ENCODE data around the gene CPO. TPM values are rescaled to one million over a fixed set of nuclear protein-coding genes. Genes with fewer than 3 reads are reported as not detected.
"Not testable (repeated sequence)": the region's sequence is repeated elsewhere in the genome, so short reads cannot be mapped to it uniquely, and the experiment has no call there.

The CPO gene
- polyA plus RNA-seq, 1 donor (not counting 4 experiments of a cell fraction or from before 2014, with no cell fraction given): 0.25 TPM

GRCh38 chr2:206942592-206943478, 3.5 kb downstream of the CPO start:
- H3K9ac ChIP-seq (ENCODE audit: control insufficient read depth, extremely low read depth, insufficient read depth, low read length): no peak overlapping the region
- H3K9me3 ChIP-seq (ENCODE audit: control insufficient read depth, low read depth, low read length): no peaks in the 10 kb centered on the region
- dilution Hi-C loops (cut with MboI; ENCODE audit: extremely low pct_ligation_motif_present, low sequenced_read_pairs): no loop called here
- DNase-seq (ENCODE audit: low read depth, low spot score) (no peak), FAIRE-seq (no peak)
- H3K27me3 ChIP-seq (ENCODE audit: control insufficient read depth, extremely low read depth, insufficient read depth, low read length): no peaks in the 10 kb centered on the region
- H3K9me1 ChIP-seq (ENCODE audit: control insufficient read depth, extremely low read depth, insufficient read depth, low read length): no peaks in the 10 kb centered on the region
- H3K36me3 ChIP-seq (ENCODE audit: control insufficient read depth in 2 of 2, extremely low read depth in 1 of 2, insufficient read depth in 2 of 2, low read length in 2 of 2): no peaks in the 10 kb centered on the region
- H3K4me3 ChIP-seq (ENCODE audit: control insufficient read depth in 2 of 3, extremely low read depth in 1 of 3, insufficient read depth in 2 of 3, low read depth in 1 of 3, low read length in 3 of 3): no peak overlapping the region
- no peaks in the 10 kb centered on the region for H4K20me1 ChIP-seq (ENCODE audit: control insufficient read depth, extremely low read depth, insufficient read depth, low read length)
- TF ChIP-seq CTCF (optimal IDR thresholded peaks at IDR 0.05 in 1 of 3, IDR thresholded peaks at IDR 0.05 in 1 of 3, conservative IDR thresholded peaks at IDR 0.05 in 1 of 3; ENCODE audit: extremely low read depth in 1 of 3, insufficient read depth in 2 of 3, low read length in 3 of 3) (no peak), EZH2 (IDR thresholded peaks at IDR 0.05; ENCODE audit: low read length) (no peak)
- no peak overlapping the region for H3K27ac ChIP-seq (ENCODE audit: control insufficient read depth, insufficient read depth, low read length)
- no peaks in the 10 kb centered on the region for H3K4me1 ChIP-seq (ENCODE audit: control insufficient read depth, extremely low read depth, insufficient read depth, low read length)
- H2AFZ ChIP-seq (ENCODE audit: control insufficient read depth, low read length): no peak overlapping the region
- H3K79me2 ChIP-seq (ENCODE audit: control insufficient read depth, insufficient read depth, low read length): no peaks in the 10 kb centered on the region
- H3K4me2 ChIP-seq (ENCODE audit: control insufficient read depth, extremely low read depth, insufficient read depth, low read depth, low read length): no peak overlapping the region

- H4K20me1 ChIP-seq (ENCODE audit: control insufficient read depth, extremely low read depth, insufficient read depth, low read length); H3K9me1 ChIP-seq (ENCODE audit: control insufficient read depth, extremely low read depth, insufficient read depth, low read length); dilution Hi-C loops (cut with MboI; ENCODE audit: extremely low pct_ligation_motif_present, low sequenced_read_pairs); FAIRE-seq; H3K27me3 ChIP-seq (ENCODE audit: control insufficient read depth, extremely low read depth, insufficient read depth, low read length); H3K9ac ChIP-seq (ENCODE audit: control insufficient read depth, extremely low read depth, insufficient read depth, low read length); H3K4me1 ChIP-seq (ENCODE audit: control insufficient read depth, extremely low read depth, insufficient read depth, low read length); H3K36me3 ChIP-seq (ENCODE audit: control insufficient read depth in 2 of 2, extremely low read depth in 1 of 2, insufficient read depth in 2 of 2, low read length in 2 of 2); DNase-seq (ENCODE audit: low read depth, low spot score); H3K79me2 ChIP-seq (ENCODE audit: control insufficient read depth, insufficient read depth, low read length); H3K27ac ChIP-seq (ENCODE audit: control insufficient read depth, insufficient read depth, low read length); H3K4me2 ChIP-seq (ENCODE audit: control insufficient read depth, extremely low read depth, insufficient read depth, low read depth, low read length); H2AFZ ChIP-seq (ENCODE audit: control insufficient read depth, low read length); H3K4me3 ChIP-seq (ENCODE audit: control insufficient read depth in 2 of 3, extremely low read depth in 1 of 3, insufficient read depth in 2 of 3, low read depth in 1 of 3, low read length in 3 of 3); H3K9me3 ChIP-seq (ENCODE audit: control insufficient read depth, low read depth, low read length): not testable (repeated sequence)
Observed at GRCh38 chr2:206953404-206953803, 14.1 kb downstream of the CPO start.
